B cell (primary cell): Measurements from ENCODE around the gene ZNF296. TPM values are rescaled to one million over a fixed set of nuclear protein-coding genes. Genes with fewer than 3 reads are reported as not detected.

ENCODE experiments used
- ATAC-seq: fragments of 200-7000 bp; cut with Tn5 transposase; one replicate; pipeline ENCODE4 v1.10.0; 2021; ENCODE audit warnings: low read depth, mild to moderate bottlenecking, moderate number of reproducible peaks, moderate library complexity
- CTCF ChIA-PET: fragments of 350-600 bp; sonication (Branson Sonifier 250); formaldehyde crosslinking; loops from one replicate; lab custom pipeline; 2021; ENCODE audit warnings: antibody characterized with exemption, inconsistent platforms; lab: Charles Lee
- POLR2A ChIA-PET: fragments of 350-600 bp; sonication (Branson Sonifier 250); formaldehyde crosslinking; loops from one replicate; lab custom pipeline; 2021; ENCODE audit warnings: antibody characterized with exemption; lab: Charles Lee
- DNase-seq: peaks from one replicate; pipeline ENCODE4 v3.0.0; 2013
- H2AFZ ChIP-seq: 2 replicates; pipeline ENCODE4 v1.6.1; 2012; ENCODE audit warnings: mild to moderate bottlenecking, low read depth, low read length; ENCODE audit not compliant: insufficient read depth, poor library complexity, severe bottlenecking
- H3K27ac ChIP-seq, 2 donors: 1 replicate in 1 of 2; 2 replicates in 1 of 2; pipeline ENCODE4 v1.5.1; 2012 to 2013; ENCODE audit warnings: low read length in 2 of 2, mild to moderate bottlenecking in 2 of 2, moderate library complexity in 1 of 2
- H3K27me3 ChIP-seq, 4 experiments: fragments of 200-600 bp in 1 of 4; sonication (generic) in 1 of 4; replicated peaks in 1 of 4; 1 replicate in 2 of 4; 2 replicates in 2 of 4; pipeline versions ENCODE4 v1.6.1 to v1.7.0; 2013 to 2016; ENCODE audit warnings: low read length in 3 of 4, mild to moderate bottlenecking in 2 of 4, mixed read lengths in 1 of 4, moderate library complexity in 1 of 4; ENCODE audit not compliant: insufficient read depth in 4 of 4, control insufficient read depth in 3 of 4; ENCODE audit errors: control extremely low read depth in 1 of 4
- H3K36me3 ChIP-seq, 2 experiments: replicated peaks in 1 of 2; 1 replicate in 1 of 2; 2 replicates in 1 of 2; pipeline versions ENCODE4 v1.6.1 to v1.7.1; 2013; ENCODE audit warnings: low read length in 1 of 2; ENCODE audit not compliant: insufficient read depth in 2 of 2, control insufficient read depth in 1 of 2; ENCODE audit errors: control extremely low read depth in 1 of 2, extremely low read depth in 1 of 2
- H3K4me1 ChIP-seq, 2 donors: fragments of 200-600 bp in 1 of 2; sonication (generic) in 1 of 2; 1 replicate in 1 of 2; 2 replicates in 1 of 2; pipeline versions ENCODE4 v1.5.1 to v1.6.1; 2013 to 2017; ENCODE audit warnings: low read length in 2 of 2; ENCODE audit not compliant: control insufficient read depth in 2 of 2, insufficient read depth in 2 of 2
- H3K4me2 ChIP-seq: replicated peaks from 2 replicates; pipeline ENCODE3; 2012; ENCODE audit warnings: mild to moderate bottlenecking, low read depth, low read length; ENCODE audit not compliant: poor library complexity, severe bottlenecking
- H3K4me3 ChIP-seq, 5 experiments: fragments of 200-600 bp in 1 of 5; sonication (generic) in 1 of 5; 1 replicate in 3 of 5; 2 replicates in 2 of 5; pipeline versions ENCODE4 v1.5.1 to v1.7.0; 2011 to 2016; ENCODE audit warnings: low read length in 4 of 5, mild to moderate bottlenecking in 4 of 5, low read depth in 2 of 5, control low read depth in 1 of 5, moderate library complexity in 1 of 5; ENCODE audit not compliant: insufficient read depth in 1 of 5; ENCODE audit errors: control extremely low read depth in 1 of 5, extremely low read depth in 1 of 5
- H3K79me2 ChIP-seq: fragments of 200-600 bp; sonication (generic); one replicate; pipeline ENCODE4 v1.6.0; 2016; ENCODE audit warnings: low read length; ENCODE audit not compliant: control insufficient read depth, insufficient read depth
- H3K9ac ChIP-seq: fragments of 200-600 bp; sonication (generic); 2 replicates; pipeline ENCODE4 v1.6.1; 2017; ENCODE audit warnings: mild to moderate bottlenecking, low read length, moderate library complexity
- H3K9me3 ChIP-seq, 3 donors: one replicate each; pipeline versions ENCODE4 v1.6.1 to v1.7.1; 2013; ENCODE audit warnings: low read length in 2 of 3; ENCODE audit not compliant: control insufficient read depth in 2 of 3, insufficient read depth in 1 of 3; ENCODE audit errors: control extremely low read depth in 1 of 3
- H4K20me1 ChIP-seq: 2 replicates; pipeline ENCODE4 v1.6.0; 2012; ENCODE audit warnings: mild to moderate bottlenecking, low read length; ENCODE audit not compliant: insufficient read depth, control insufficient read depth, poor library complexity, severe bottlenecking
- H3K27ac Mint-ChIP-seq: one replicate; pipeline ENCODE4 v1.8.0; 2021; ENCODE audit warnings: mixed read lengths
- H3K27me3 Mint-ChIP-seq: one replicate; pipeline ENCODE4 v1.8.0; 2021; ENCODE audit warnings: mixed read lengths
- H3K4me1 Mint-ChIP-seq: one replicate; pipeline ENCODE4 v1.8.0; 2021; ENCODE audit warnings: mixed read lengths
- H3K4me3 Mint-ChIP-seq: one replicate; pipeline ENCODE4 v1.8.0; 2021; ENCODE audit warnings: mixed read lengths
- H3K9me3 Mint-ChIP-seq: one replicate; pipeline ENCODE4 v1.8.0; 2022; ENCODE audit warnings: mixed read lengths; ENCODE audit not compliant: insufficient read depth
- CTCF ChIP-seq: fragments of 200-600 bp; IDR thresholded peaks from one replicate; pipeline ENCODE4 v1.8.0; 2022; ENCODE audit warnings: antibody characterized with exemption, mild to moderate bottlenecking
- EZH2 ChIP-seq: IDR thresholded peaks from 2 replicates; pipeline ENCODE4 v1.6.1; 2012; ENCODE audit warnings: borderline replicate concordance, low read depth, mild to moderate bottlenecking, moderate library complexity, low read length; ENCODE audit not compliant: insufficient read depth, poor library complexity, severe bottlenecking
- WGBS: methylation state at CpG from one replicate; pipeline ENCODE4 v1.1.5; 2013; ENCODE audit warnings: missing lambda C conversion rate; ENCODE audit not compliant: insufficient coverage; 5-methylcytosine and 5-hydroxymethylcytosine counted together
- intact Hi-C: fragments of 100-400 bp; cut with micrococcal nuclease; formaldehyde crosslinking; loops from one replicate; pipeline ENCODE4 v1.10.0; 2022
- polyA plus RNA-seq: library from polyadenylated mRNA; depleted of rRNA; stranded (reverse); fragments of >200 nt; gene quantifications from 2 replicates; pipeline ENCODE4 v1.2.3, GENCODE V29; 2012
- total RNA-seq, 2 donors: library from RNA; stranded (reverse); fragments of 120-200 nt in 1 of 2; gene quantifications; 1 replicate in 1 of 2; 2 replicates in 1 of 2; pipeline versions ENCODE4 v1.2.3 to v1.2.4, GENCODE V29; 2013 to 2022

The ZNF296 gene
- total and polyA plus RNA-seq, 2 donors (not counting 1 experiment from before 2014, with no cell fraction given), result 21.9 to 30.2 TPM

DNA sequence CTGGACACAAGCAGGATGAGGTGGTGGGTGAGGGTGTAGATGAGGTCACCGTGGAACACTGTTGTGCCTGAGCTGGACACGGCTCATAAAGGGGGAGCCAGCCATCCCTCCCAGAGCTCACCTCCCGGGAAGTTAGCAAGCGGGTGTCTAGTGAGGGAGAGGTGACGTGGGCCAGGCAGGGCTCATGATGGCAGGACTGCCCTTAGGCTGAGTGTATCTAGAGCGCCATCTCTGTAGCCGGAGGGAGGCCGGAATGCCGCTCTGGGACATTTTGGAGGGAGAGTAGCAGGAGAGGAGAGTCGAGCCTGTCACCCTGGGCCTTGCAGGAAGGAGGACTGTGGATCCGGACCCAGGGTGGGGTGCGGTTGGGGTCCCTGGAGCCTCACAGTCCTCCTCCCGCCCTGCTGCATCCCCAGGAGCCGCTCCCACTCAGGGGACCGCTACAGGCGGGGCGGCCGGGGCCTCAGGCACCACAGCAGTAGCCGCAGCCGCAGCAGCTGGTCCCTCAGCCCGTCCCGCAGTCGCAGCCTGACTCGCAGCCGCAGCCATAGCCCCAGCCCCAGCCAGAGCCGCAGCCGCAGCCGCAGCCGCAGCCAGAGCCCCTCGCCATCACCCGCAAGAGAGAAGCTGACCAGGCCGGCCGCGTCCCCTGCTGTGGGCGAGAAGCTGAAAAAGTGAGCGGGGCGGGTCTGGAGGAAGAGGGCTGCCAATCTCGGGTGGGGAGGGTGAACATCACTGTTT is 9.2 kb downstream of the ZNF296 start:
- H4K20me1 ChIP-seq, result peaks cover 87% of the 10 kb centered on the region
- H3K36me3 ChIP-seq, result peaks cover 2 to 83% of the 10 kb centered on the region in 2 experiments
- H3K4me2 ChIP-seq, result no peak overlapping the region
- intact Hi-C loops, result no loop called here
- ChIA-PET CTCF (interaction anchor here (1.2 to 2.5 kb wide), 2 partner anchors 7 to 9 kb away, joined by 5 to 6 read pairs; no protein-coding TSS in a partner anchor), POLR2A (interaction anchor here (0.6 kb wide), 1 partner anchor 20 kb away, joined by 4 read pairs; no protein-coding TSS in a partner anchor)
- Mint-ChIP-seq H3K4me3 (no peak overlapping the region), H3K4me1 (peaks cover 19% of the 10 kb centered on the region), H3K9me3 (no peaks in the 10 kb centered on the region), H3K27me3 (no peaks in the 10 kb centered on the region), H3K27ac (peak overlapping the region; percentile 26)
- 98% methylated on average over 35 of the region's 38 CpGs for WGBS
- H3K9ac ChIP-seq, result no peak overlapping the region
- H3K9me3 ChIP-seq, result no peaks in the 10 kb centered on the region
- H3K79me2 ChIP-seq, result peaks cover 42% of the 10 kb centered on the region
- TF ChIP-seq EZH2 (no peak), CTCF (no peak)
- no peaks in the 10 kb centered on the region for H3K27me3 ChIP-seq
- DNase-seq (no peak), ATAC-seq (no peak)
- H3K4me1 ChIP-seq, result peaks cover 0 to 4% of the 10 kb centered on the region in 2 donors
- no peak overlapping the region for H3K4me3 ChIP-seq
- H2AFZ ChIP-seq, result no peak overlapping the region
- peak overlapping the region in 1 of 2 donors; percentile 19 for H3K27ac ChIP-seq
